Activated B cell treated with CpG ODN at 0.5 μM for 24 hours (primary cell): Measurements from ENCODE around the gene LBHD2. TPM values are rescaled to one million over a fixed set of nuclear protein-coding genes. Genes with fewer than 3 reads are reported as not detected.
A peak's percentile ranks its signal among the peaks of the same experiment; 100 is the strongest.

ENCODE experiments used
- ATAC-seq: fragments of 200-7000 bp; cut with Tn5 transposase; one replicate; pipeline ENCODE4 v1.10.0; 2021; ENCODE audit warnings: low read depth, mild to moderate bottlenecking, moderate library complexity
- CTCF ChIA-PET: fragments of 350-600 bp; sonication (Branson Sonifier 250); formaldehyde crosslinking; loops from one replicate; lab custom pipeline; 2021; ENCODE audit warnings: antibody characterized with exemption; lab: Charles Lee
- POLR2A ChIA-PET: fragments of 350-600 bp; sonication (Branson Sonifier 250); formaldehyde crosslinking; loops from one replicate; lab custom pipeline; 2021; ENCODE audit warnings: antibody characterized with exemption; lab: Charles Lee
- DNase-seq: peaks from one replicate; pipeline ENCODE4 v3.0.0; 2022
- H3K27ac Mint-ChIP-seq: one replicate; pipeline ENCODE4 v1.8.0; 2020; ENCODE audit warnings: mixed read lengths
- H3K27me3 Mint-ChIP-seq: one replicate; pipeline ENCODE4 v1.8.0; 2021; ENCODE audit warnings: mixed read lengths
- H3K36me3 Mint-ChIP-seq: one replicate; pipeline ENCODE4 v1.8.0; 2021; ENCODE audit warnings: low read depth, mixed read lengths
- H3K4me1 Mint-ChIP-seq: one replicate; pipeline ENCODE4 v1.8.0; 2021; ENCODE audit warnings: mixed read lengths
- H3K4me3 Mint-ChIP-seq: one replicate; pipeline ENCODE4 v1.8.0; 2020; ENCODE audit warnings: mild to moderate bottlenecking, mixed read lengths
- H3K9me3 Mint-ChIP-seq: one replicate; pipeline ENCODE4 v1.8.0; 2020; ENCODE audit warnings: mixed read lengths
- CTCF ChIP-seq: fragments of 200-600 bp; IDR thresholded peaks from one replicate; pipeline ENCODE4 v1.8.0; 2022; ENCODE audit warnings: antibody characterized with exemption, mild to moderate bottlenecking
- intact Hi-C: fragments of 100-400 bp; cut with micrococcal nuclease; formaldehyde crosslinking; loops from one replicate; pipeline ENCODE4 v1.15.1; 2024
- total RNA-seq: library from RNA; stranded (reverse); gene quantifications from 2 replicates; pipeline ENCODE4 v1.2.3, GENCODE V29; 2022

The LBHD2 gene
- total RNA-seq, 1 donor from 2014 or later = not detected

GRCh38 chr14:103090481-103091020, 6.5 kb downstream of the LBHD2 start:
- intact Hi-C loops = loop anchor here (1.0 to 2.0 kb wide), 3 partner anchors 12 to 396 kb away; no protein-coding TSS in a partner anchor
- DNase-seq (no peak), ATAC-seq (no peak)
- Mint-ChIP-seq H3K36me3 (no peaks in the 10 kb centered on the region), H3K9me3 (no peaks in the 10 kb centered on the region), H3K4me3 (peak overlapping the region; percentile 72), H3K27me3 (peaks cover 9% of the 10 kb centered on the region), H3K4me1 (peaks cover 8% of the 10 kb centered on the region), H3K27ac (no peak overlapping the region)
- POLR2A ChIA-PET = no interaction called here
- no peak for TF ChIP-seq CTCF
- CTCF ChIA-PET = interaction anchor here (1.2 kb wide), 2 partner anchors 34 to 396 kb away, joined by 3 read pairs; no protein-coding TSS in a partner anchor

GRCh38 chr14:103091041-103091882, 7.3 kb downstream of the LBHD2 start:
- Mint-ChIP-seq H3K27ac (no peak overlapping the region), H3K27me3 (peaks cover 7% of the 10 kb centered on the region), H3K4me1 (peaks cover 8% of the 10 kb centered on the region), H3K36me3 (no peaks in the 10 kb centered on the region), H3K4me3 (peak overlapping the region; percentile 72), H3K9me3 (no peaks in the 10 kb centered on the region)
- TF ChIP-seq CTCF = peak; percentile 49
- peak; percentile 70 for DNase-seq
- CTCF ChIA-PET = interaction anchor here (1.2 kb wide), 2 partner anchors 35 to 396 kb away, joined by 3 read pairs; no protein-coding TSS in a partner anchor
- ATAC-seq = peak; percentile 96
- intact Hi-C loops = loop anchor here (1.0 to 2.0 kb wide), 3 partner anchors 13 to 397 kb away; no protein-coding TSS in a partner anchor
- POLR2A ChIA-PET = no interaction called here

- H3K9me3 Mint-ChIP-seq = no peaks in the 10 kb centered on the region
- ChIA-PET POLR2A (no interaction called here), CTCF (interaction anchor here (1.0 to 1.2 kb wide), 4 partner anchors 9 to 398 kb away, joined by 3 to 4 read pairs (median 3); no protein-coding TSS in a partner anchor)
- no peaks in the 10 kb centered on the region for H3K36me3 Mint-ChIP-seq
- TF ChIP-seq CTCF = no peak
- no peak overlapping the region for H3K27ac Mint-ChIP-seq
- peaks cover 2% of the 10 kb centered on the region for H3K27me3 Mint-ChIP-seq
- no peak for ATAC-seq
- H3K4me1 Mint-ChIP-seq = peaks cover 8% of the 10 kb centered on the region
- intact Hi-C loops = loop anchor here (1.0 to 2.0 kb wide), 3 partner anchors 14 to 398 kb away; no protein-coding TSS in a partner anchor
- no peak for DNase-seq
- peak overlapping the region; percentile 48 for H3K4me3 Mint-ChIP-seq
Observed at GRCh38 chr14:103091883-103092222, 7.8 kb downstream of the LBHD2 start.

- H3K9me3 Mint-ChIP-seq = no peaks in the 10 kb centered on the region
- no peak for DNase-seq
- H3K4me3 Mint-ChIP-seq = no peak overlapping the region
- H3K27me3 Mint-ChIP-seq = peaks cover 3% of the 10 kb centered on the region
- POLR2A ChIA-PET = no interaction called here
- CTCF ChIA-PET = no interaction called here
- no peak overlapping the region for H3K27ac Mint-ChIP-seq
- intact Hi-C loops = no loop called here
- TF ChIP-seq CTCF = no peak
- no peaks in the 10 kb centered on the region for H3K36me3 Mint-ChIP-seq
- no peak for ATAC-seq
- H3K4me1 Mint-ChIP-seq = peaks cover 8% of the 10 kb centered on the region
Observed at GRCh38 chr14:103093856-103094405, 9.9 kb downstream of the LBHD2 start.
